Measurements from ENCODE around the gene CLTRN.
A peak's percentile ranks its signal among the peaks of the same experiment; 100 is the strongest.

CLTRN gene

GRCh38 chrX:15601932-15602331 is 62.7 kb downstream of the CLTRN start:
- Histone ChIP-seq H3K27me3 (ENCODE audit: insufficient read depth, low read length) (no peaks in the 10 kb centered on the region), H3K4me2 (ENCODE audit: low read length) (no peak overlapping the region), H3K79me1 (ENCODE audit: low read length) (peaks cover 3% of the 10 kb centered on the region), H2BK5ac (ENCODE audit: low read depth, low read length, poor library complexity) (no peak overlapping the region), H3K36me3 (ENCODE audit: control insufficient read depth in 1 of 2, insufficient read depth in 2 of 2, low read length in 2 of 2) (no peaks in the 10 kb centered on the region), H4K12ac (ENCODE audit: low read depth, low read length) (no peak overlapping the region), H3K9me3 (ENCODE audit: insufficient read depth, low read depth, low read length) (no peaks in the 10 kb centered on the region), H3K79me2 (ENCODE audit: control insufficient read depth, insufficient read depth, low read length, poor library complexity) (no peaks in the 10 kb centered on the region), H2AK5ac (ENCODE audit: low read length) (no peak overlapping the region), H3K18ac (ENCODE audit: low read length) (no peak overlapping the region), H3K4me3 (ENCODE audit: low read depth, low read length) (no peak overlapping the region), H3K23ac (ENCODE audit: low read length) (no peak overlapping the region), H3K9ac (ENCODE audit: low read length) (no peak overlapping the region), H2AFZ (ENCODE audit: insufficient read depth, low read length, poor library complexity) (no peak overlapping the region), H2BK12ac (ENCODE audit: low read length) (no peak overlapping the region), H3K4ac (ENCODE audit: low read depth, low read length) (no peak overlapping the region), H3K4me1 (ENCODE audit: control insufficient read depth in 1 of 2, insufficient read depth in 2 of 2, low read length in 2 of 2) (peaks cover 0 to 4% of the 10 kb centered on the region in 2 experiments), H2BK120ac (ENCODE audit: insufficient read depth, low read length, poor library complexity) (no peak overlapping the region), H4K91ac (ENCODE audit: low read depth, low read length) (no peak overlapping the region), H3K14ac (ENCODE audit: low read length) (no peak overlapping the region), H3K27ac (ENCODE audit: low read depth, low read length) (no peak overlapping the region), H4K8ac (ENCODE audit: low read depth, low read length) (no peak overlapping the region)
- peak; percentile 16 to 78 for DNase-seq
- no CpG with 5 or more reads among the region's 3 CpGs for WGBS (ENCODE audit: extremely low coverage, insufficient coverage, insufficient read length)

DNA sequence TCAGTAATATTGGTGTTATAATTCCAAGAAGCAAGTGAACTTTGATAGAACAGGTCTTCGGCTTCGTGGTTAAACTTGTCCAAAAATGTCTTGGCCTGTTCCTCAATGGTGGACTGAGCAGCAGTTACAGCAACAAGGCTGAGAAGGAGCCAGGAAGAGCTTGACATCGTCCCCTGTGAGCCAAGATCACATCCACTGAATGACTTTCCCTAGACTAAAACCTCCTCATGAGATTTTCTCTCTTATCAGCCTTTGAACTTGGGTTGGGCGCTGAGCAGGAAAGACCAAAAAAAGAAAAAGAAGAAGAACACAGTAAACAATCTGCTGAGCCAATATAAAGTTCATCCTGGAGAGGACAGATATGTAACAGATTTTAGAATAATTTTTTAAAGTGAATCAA is 63.9 kb downstream of the CLTRN start, which contains the start of gene ACE2:
Gene ACE2, minus strand, starts transcription at position 216 of the 400 bp plus-strand sequence. Its CDS starts 49 bp downstream, at position 167.
- Histone ChIP-seq H4K91ac (ENCODE audit: low read depth, low read length) (no peak within 1 kb of the TSS), H3K9me3 (ENCODE audit: insufficient read depth, low read depth, low read length) (no peaks in the 10 kb centered on the region), H3K79me1 (ENCODE audit: low read length) (peaks cover 3% of the 10 kb centered on the region), H3K4ac (ENCODE audit: low read depth, low read length) (no peak within 1 kb of the TSS), H3K4me3 (ENCODE audit: low read depth, low read length) (no peak within 1 kb of the TSS), H3K36me3 (ENCODE audit: control insufficient read depth in 1 of 2, insufficient read depth in 2 of 2, low read length in 2 of 2) (no peaks in the 10 kb centered on the region), H4K8ac (ENCODE audit: low read depth, low read length) (no peak within 1 kb of the TSS), H3K14ac (ENCODE audit: low read length) (no peak within 1 kb of the TSS), H3K27ac (ENCODE audit: low read depth, low read length) (no peak within 1 kb of the TSS), H2BK12ac (ENCODE audit: low read length) (no peak within 1 kb of the TSS), H3K79me2 (ENCODE audit: control insufficient read depth, insufficient read depth, low read length, poor library complexity) (no peaks in the 10 kb centered on the region), H4K12ac (ENCODE audit: low read depth, low read length) (no peak within 1 kb of the TSS), H2AFZ (ENCODE audit: insufficient read depth, low read length, poor library complexity) (no peak within 1 kb of the TSS), H2AK5ac (ENCODE audit: low read length) (no peak within 1 kb of the TSS), H3K23ac (ENCODE audit: low read length) (no peak within 1 kb of the TSS), H2BK120ac (ENCODE audit: insufficient read depth, low read length, poor library complexity) (no peak within 1 kb of the TSS), H3K27me3 (ENCODE audit: insufficient read depth, low read length) (no peaks in the 10 kb centered on the region), H3K9ac (ENCODE audit: low read length) (no peak within 1 kb of the TSS), H2BK5ac (ENCODE audit: low read depth, low read length, poor library complexity) (no peak within 1 kb of the TSS), H3K4me1 (ENCODE audit: control insufficient read depth in 1 of 2, insufficient read depth in 2 of 2, low read length in 2 of 2) (peaks cover 0 to 4% of the 10 kb centered on the region in 2 experiments), H3K18ac (ENCODE audit: low read length) (no peak within 1 kb of the TSS), H3K4me2 (ENCODE audit: low read length) (no peak within 1 kb of the TSS)
- DNase-seq = no peak
- no CpG with 5 or more reads among the region's 4 CpGs for WGBS (ENCODE audit: extremely low coverage, insufficient coverage, insufficient read length)

- no peak overlapping the region for H4K8ac ChIP-seq (ENCODE audit: low read depth, low read length)
- no peak overlapping the region for H3K4me3 ChIP-seq (ENCODE audit: low read depth, low read length)
- no peak overlapping the region for H2AFZ ChIP-seq (ENCODE audit: insufficient read depth, low read length, poor library complexity)
- H3K4ac ChIP-seq (ENCODE audit: low read depth, low read length) = no peak overlapping the region
- no peak overlapping the region for H2BK12ac ChIP-seq (ENCODE audit: low read length)
- no peak overlapping the region for H3K27ac ChIP-seq (ENCODE audit: low read depth, low read length)
- DNase-seq = peak in 1 of 2 donors; percentile 61
- no peak overlapping the region for H3K18ac ChIP-seq (ENCODE audit: low read length)
- no peaks in the 10 kb centered on the region for H3K9me3 ChIP-seq (ENCODE audit: insufficient read depth, low read depth, low read length)
- peaks cover 3% of the 10 kb centered on the region for H3K79me1 ChIP-seq (ENCODE audit: low read length)
- no peak overlapping the region for H2AK5ac ChIP-seq (ENCODE audit: low read length)
- no peaks in the 10 kb centered on the region for H3K27me3 ChIP-seq (ENCODE audit: insufficient read depth, low read length)
- no peak overlapping the region for H4K12ac ChIP-seq (ENCODE audit: low read depth, low read length)
- H3K4me2 ChIP-seq (ENCODE audit: low read length) = no peak overlapping the region
- H2BK120ac ChIP-seq (ENCODE audit: insufficient read depth, low read length, poor library complexity) = no peak overlapping the region
- H4K91ac ChIP-seq (ENCODE audit: low read depth, low read length) = no peak overlapping the region
- peaks cover 0 to 4% of the 10 kb centered on the region in 2 experiments for H3K4me1 ChIP-seq (ENCODE audit: control insufficient read depth in 1 of 2, insufficient read depth in 2 of 2, low read length in 2 of 2)
- H3K14ac ChIP-seq (ENCODE audit: low read length) = no peak overlapping the region
- H3K36me3 ChIP-seq (ENCODE audit: control insufficient read depth in 1 of 2, insufficient read depth in 2 of 2, low read length in 2 of 2) = no peaks in the 10 kb centered on the region
- H2BK5ac ChIP-seq (ENCODE audit: low read depth, low read length, poor library complexity) = no peak overlapping the region
- no peak overlapping the region for H3K23ac ChIP-seq (ENCODE audit: low read length)
- no peaks in the 10 kb centered on the region for H3K79me2 ChIP-seq (ENCODE audit: control insufficient read depth, insufficient read depth, low read length, poor library complexity)
- no peak overlapping the region for H3K9ac ChIP-seq (ENCODE audit: low read length)
Measured at GRCh38 chrX:15600049-15600448, 64.6 kb downstream of the CLTRN start.

- no peak overlapping the region for H2AFZ ChIP-seq (ENCODE audit: insufficient read depth, low read length, poor library complexity)
- no peaks in the 10 kb centered on the region for H3K79me2 ChIP-seq (ENCODE audit: control insufficient read depth, insufficient read depth, low read length, poor library complexity)
- H3K27ac ChIP-seq (ENCODE audit: low read depth, low read length) = no peak overlapping the region
- no peaks in the 10 kb centered on the region for H3K27me3 ChIP-seq (ENCODE audit: insufficient read depth, low read length)
- no peak overlapping the region for H3K4me2 ChIP-seq (ENCODE audit: low read length)
- H3K36me3 ChIP-seq (ENCODE audit: control insufficient read depth in 1 of 2, insufficient read depth in 2 of 2, low read length in 2 of 2) = no peaks in the 10 kb centered on the region
- no peak overlapping the region for H3K14ac ChIP-seq (ENCODE audit: low read length)
- WGBS (ENCODE audit: extremely low coverage, insufficient coverage, insufficient read length) = no CpG with 5 or more reads among the region's 4 CpGs
- no peak overlapping the region for H3K4ac ChIP-seq (ENCODE audit: low read depth, low read length)
- H2BK120ac ChIP-seq (ENCODE audit: insufficient read depth, low read length, poor library complexity) = peak overlapping the region; percentile 24
- no peak overlapping the region for H3K4me3 ChIP-seq (ENCODE audit: low read depth, low read length)
- H3K79me1 ChIP-seq (ENCODE audit: low read length) = peaks cover 3% of the 10 kb centered on the region
- H4K91ac ChIP-seq (ENCODE audit: low read depth, low read length) = peak overlapping the region; percentile 35
- H2BK12ac ChIP-seq (ENCODE audit: low read length) = peak overlapping the region; percentile 5
- peak in 1 of 2 donors; percentile 8 for DNase-seq
- H2BK5ac ChIP-seq (ENCODE audit: low read depth, low read length, poor library complexity) = peak overlapping the region; percentile 31
- H3K9me3 ChIP-seq (ENCODE audit: insufficient read depth, low read depth, low read length) = no peaks in the 10 kb centered on the region
- no peak overlapping the region for H4K12ac ChIP-seq (ENCODE audit: low read depth, low read length)
- H2AK5ac ChIP-seq (ENCODE audit: low read length) = no peak overlapping the region
- no peak overlapping the region for H3K9ac ChIP-seq (ENCODE audit: low read length)
- H3K18ac ChIP-seq (ENCODE audit: low read length) = no peak overlapping the region
- H3K23ac ChIP-seq (ENCODE audit: low read length) = no peak overlapping the region
- peaks cover 0 to 4% of the 10 kb centered on the region in 2 experiments for H3K4me1 ChIP-seq (ENCODE audit: control insufficient read depth in 1 of 2, insufficient read depth in 2 of 2, low read length in 2 of 2)
- no peak overlapping the region for H4K8ac ChIP-seq (ENCODE audit: low read depth, low read length)
Measured at GRCh38 chrX:15599461-15599860, 65.1 kb downstream of the CLTRN start.

Data from trophoblast cell (in vitro differentiated cells and primary cell).